ENCODE measurements around the gene TULP1.

GRCh38 chr6:35554811-35555210 lies 42.1 kb upstream of the TULP1 start:
- TF ChIP-seq CTCF (IDR thresholded peaks at IDR 0.05 in 4 of 5, conservative IDR thresholded peaks at IDR 0.05 in 1 of 5): no peak
- no peak for TF ChIP-seq POLR2A (IDR thresholded peaks at IDR 0.05)

Data from gastrocnemius medialis (tissue), 4 donors.